Astrocyte of the cerebellum (primary cell): ENCODE measurements around the gene G0S2.

Source experiments
- DNase-seq: peaks from one replicate; pipeline ENCODE4 v3.0.0-alpha.2; 2011; ENCODE audit warnings: low read depth
- H3K4me3 ChIP-seq: 2 replicates; pipeline ENCODE4 v1.5.1; 2011; ENCODE audit warnings: mild to moderate bottlenecking, low read depth, low read length, moderate library complexity
- CTCF ChIP-seq: IDR thresholded peaks from 2 replicates; pipeline ENCODE4 v1.5.1; 2012; ENCODE audit warnings: low read length, low read depth, moderate library complexity, mild to moderate bottlenecking; ENCODE audit errors: missing control alignments
- in situ Hi-C: cut with HindIII; loops from 2 replicates; pipeline ENCODE4 v1.10.0; 2017; ENCODE audit warnings: low sequenced_read_pairs

Gene G0S2

GRCh38 chr1:209675565-209676154, 448 bp downstream of the G0S2 start:
- peak overlapping the region; percentile 32 for H3K4me3 ChIP-seq
- no peak for TF ChIP-seq CTCF
- no peak for DNase-seq
- in situ Hi-C loops = no loop called here

- TF ChIP-seq CTCF = no peak
- in situ Hi-C loops = no loop called here
- H3K4me3 ChIP-seq = no peak overlapping the region
- no peak for DNase-seq
Measured at GRCh38 chr1:209678981-209679539, 3.8 kb downstream of the G0S2 start.

GRCh38 chr1:209685821-209686220, 10.6 kb downstream of the G0S2 start:
- no peak for DNase-seq
- in situ Hi-C loops = no loop called here
- no peak for TF ChIP-seq CTCF
- no peak overlapping the region for H3K4me3 ChIP-seq

GRCh38 chr1:209686322-209686721, 11.1 kb downstream of the G0S2 start:
- no peak overlapping the region for H3K4me3 ChIP-seq
- in situ Hi-C loops = no loop called here
- no peak for TF ChIP-seq CTCF
- no peak for DNase-seq

- in situ Hi-C loops = no loop called here
- no peak overlapping the region for H3K4me3 ChIP-seq
- no peak for TF ChIP-seq CTCF
- no peak for DNase-seq
Measured at GRCh38 chr1:209688746-209689234, 13.6 kb downstream of the G0S2 start.

GRCh38 chr1:209689477-209689876, 14.3 kb downstream of the G0S2 start:
- in situ Hi-C loops = no loop called here
- H3K4me3 ChIP-seq = no peak overlapping the region
- no peak for DNase-seq
- no peak for TF ChIP-seq CTCF
